ENCODE results near the gene TENT4A. TPM values are rescaled to one million over a fixed set of nuclear protein-coding genes. Genes with fewer than 3 reads are reported as not detected.
A peak's percentile ranks its signal among the peaks of the same experiment; 100 is the strongest.

The TENT4A gene
- total RNA-seq, 8 experiments from 2014 or later: 10.5 to 29.2 (median 21.0) TPM

DNA sequence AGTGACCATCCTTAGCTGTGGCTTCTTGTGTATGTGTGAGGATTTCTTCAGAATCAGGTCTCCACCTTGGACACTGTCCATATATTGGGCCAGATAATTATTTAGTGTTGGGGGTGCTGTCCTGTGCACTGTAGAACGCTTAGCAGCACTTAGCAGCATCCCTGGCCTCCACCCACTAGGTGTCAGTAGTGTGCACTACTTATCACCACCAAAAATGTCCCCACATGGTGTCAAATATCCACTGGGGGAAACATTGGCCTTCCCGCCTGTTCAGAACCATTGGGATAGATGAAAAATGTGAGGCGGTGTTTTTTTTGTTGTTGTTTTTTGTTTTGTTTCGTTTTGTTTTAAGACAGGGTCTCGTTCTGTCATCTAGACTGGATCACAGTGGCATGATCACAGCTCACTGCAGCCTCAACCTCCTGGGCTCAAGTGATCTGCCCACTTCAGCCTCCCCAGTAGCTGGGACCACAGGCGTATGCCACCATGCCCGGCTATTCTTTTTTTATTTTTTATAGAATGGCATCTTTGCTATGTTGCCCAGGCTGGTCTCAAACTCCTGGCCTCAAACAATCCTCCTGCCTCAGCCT lies 67.7 kb downstream of the TENT4A start:
- Histone ChIP-seq H3K4me3 (no peak overlapping the region), H3K4me1 (replicated peaks in 1 of 2) (no peaks in the 10 kb centered on the region), H3K27ac (no peak overlapping the region)
- ATAC-seq (replicated peaks in 6 of 8): peak in 1 of 8 experiments; percentile 20
- 40 to 100% (median 87%) methylated on average over 1 to 6 of the region's 7 CpGs; no CpG with 5 or more reads in 2 of the 10 experiments for WGBS, 10 experiments
- in situ Hi-C loops (cut with MboI; ENCODE audit: low pct_unique_long_range_greater_than_20kb in 2 of 9, low sequenced_read_pairs in 9 of 9, unreplicated experiment in 9 of 9): loop anchor here in 1 of 9 experiments (25.0 kb wide), 1 partner anchor 1081 kb away; the partner anchor contains the start of genes CFAP90, FASTKD3 and MTRR

DNA sequence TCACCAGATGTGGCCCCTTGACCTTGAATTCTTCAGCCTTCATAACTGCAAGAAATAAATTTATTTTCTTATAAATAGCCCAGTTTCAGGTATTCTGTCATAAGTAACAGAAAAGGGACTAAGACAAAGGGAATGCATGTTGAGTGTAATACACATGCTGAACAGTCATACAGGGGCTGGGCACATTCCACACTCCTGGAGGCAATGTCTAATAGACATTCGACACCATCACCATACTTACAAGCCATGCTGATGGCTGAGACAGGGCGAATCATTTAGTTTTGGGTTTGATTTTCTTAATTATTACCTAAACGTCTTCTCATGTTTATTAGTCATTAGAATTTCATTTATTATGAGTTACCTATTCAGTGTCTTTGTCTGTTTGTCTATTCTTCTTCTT lies 68.5 kb downstream of the TENT4A start:
- no peak overlapping the region for H3K27ac ChIP-seq
- in situ Hi-C loops (cut with MboI; ENCODE audit: low pct_unique_long_range_greater_than_20kb in 2 of 9, low sequenced_read_pairs in 9 of 9, unreplicated experiment in 9 of 9): loop anchor here in 1 of 9 experiments (25.0 kb wide), 1 partner anchor 1081 kb away; the partner anchor contains the start of genes CFAP90, FASTKD3 and MTRR
- no peak overlapping the region for H3K4me3 ChIP-seq
- peak in 2 of 8 experiments; percentile 89 to 91 for ATAC-seq (replicated peaks in 6 of 8)
- WGBS, 10 experiments: 27 to 100% (median 79%) methylated on average over 1 to 3 of the region's 3 CpGs; no CpG with 5 or more reads in 2 of the 10 experiments
- no peaks in the 10 kb centered on the region for H3K4me1 ChIP-seq (replicated peaks in 1 of 2)

- 71 to 100% (median 87%) methylated on average over 1 to 2 of the region's 2 CpGs; no CpG with 5 or more reads in 4 of the 10 experiments for WGBS, 10 experiments
- Histone ChIP-seq H3K4me3 (no peak overlapping the region), H3K4me1 (replicated peaks in 1 of 2) (no peaks in the 10 kb centered on the region), H3K27ac (no peak overlapping the region)
- in situ Hi-C loops (cut with MboI; ENCODE audit: low pct_unique_long_range_greater_than_20kb in 2 of 9, low sequenced_read_pairs in 9 of 9, unreplicated experiment in 9 of 9): loop anchor here in 1 of 9 experiments (25.0 kb wide), 1 partner anchor 1079 kb away; the partner anchor contains the start of genes CFAP90, FASTKD3 and MTRR
- no peak for ATAC-seq (replicated peaks in 6 of 8)
Observed at GRCh38 chr5:6783787-6784186, 70.6 kb downstream of the TENT4A start.

GRCh38 chr5:6784481-6784880 lies 71.2 kb downstream of the TENT4A start:
- in situ Hi-C loops (cut with MboI; ENCODE audit: low pct_unique_long_range_greater_than_20kb in 2 of 9, low sequenced_read_pairs in 9 of 9, unreplicated experiment in 9 of 9): loop anchor here in 1 of 9 experiments (25.0 kb wide), 1 partner anchor 1078 kb away; the partner anchor contains the start of genes CFAP90, FASTKD3 and MTRR

DNA sequence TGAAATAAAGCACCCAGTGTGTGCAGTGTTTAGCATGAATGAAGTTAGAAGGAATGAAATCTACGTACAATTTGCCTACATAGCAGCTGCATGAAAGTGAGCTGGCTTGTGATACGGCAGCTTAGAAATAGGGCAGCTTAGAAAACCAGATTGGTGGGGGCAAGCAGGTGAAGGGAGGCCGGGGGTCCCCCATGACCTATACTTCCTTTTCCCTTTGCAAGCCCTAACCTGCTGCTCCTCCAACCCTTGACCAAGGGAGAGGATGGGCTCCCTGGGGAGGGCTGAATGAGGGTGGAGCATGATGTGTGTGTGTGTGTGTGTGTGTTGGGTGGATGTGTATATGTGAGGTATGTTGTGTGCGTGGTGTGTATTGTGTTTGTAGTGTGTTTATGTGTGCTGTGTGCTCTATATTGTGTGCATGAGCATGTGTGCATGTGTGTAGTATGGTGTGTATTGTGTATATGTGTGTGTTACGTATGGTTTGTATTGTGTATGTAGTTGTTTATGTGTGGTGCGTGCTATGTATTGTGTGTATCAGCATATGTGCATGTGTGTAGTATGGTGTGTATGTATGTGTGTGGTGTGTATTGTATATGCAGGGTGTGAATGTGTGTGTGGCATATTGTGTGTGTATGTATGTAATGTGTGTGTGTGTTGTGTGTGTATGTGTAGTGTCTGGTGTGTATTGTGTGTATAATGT lies 72.1 kb downstream of the TENT4A start:
- in situ Hi-C loops (cut with MboI; ENCODE audit: low pct_unique_long_range_greater_than_20kb in 2 of 9, low sequenced_read_pairs in 9 of 9, unreplicated experiment in 9 of 9): loop anchor here in 1 of 9 experiments (25.0 kb wide), 1 partner anchor 1077 kb away; the partner anchor contains the start of genes CFAP90, FASTKD3 and MTRR
- Histone ChIP-seq H3K4me3 (no peak overlapping the region), H3K27ac (no peak overlapping the region), H3K4me1 (replicated peaks in 1 of 2) (no peaks in the 10 kb centered on the region)
- no peak for ATAC-seq (replicated peaks in 6 of 8)
- WGBS, 10 experiments: 54 to 100% (median 90%) methylated on average over 1 to 6 of the region's 6 CpGs; no CpG with 5 or more reads in 1 of the 10 experiments

More at GRCh38 chr5:6784481-6784880, 71.2 kb downstream of the TENT4A start:
- Histone ChIP-seq H3K27ac (no peak overlapping the region), H3K4me1 (replicated peaks in 1 of 2) (no peaks in the 10 kb centered on the region), H3K4me3 (no peak overlapping the region)
- ATAC-seq (replicated peaks in 6 of 8): no peak
- WGBS, 10 experiments: 19 to 100% (median 86%) methylated on average over 1 to 7 of the region's 7 CpGs; no CpG with 5 or more reads in 6 of the 10 experiments

- 0 to 100% (median 72%) methylated on average over 1 of the region's 2 CpGs; no CpG with 5 or more reads in 4 of the 10 experiments for WGBS, 10 experiments
- no peaks in the 10 kb centered on the region for H3K4me1 ChIP-seq (replicated peaks in 1 of 2)
- in situ Hi-C loops (cut with MboI; ENCODE audit: low pct_unique_long_range_greater_than_20kb in 2 of 9, low sequenced_read_pairs in 9 of 9, unreplicated experiment in 9 of 9): loop anchor here in 1 of 9 experiments (25.0 kb wide), 1 partner anchor 1076 kb away; the partner anchor contains the start of genes CFAP90, FASTKD3 and MTRR
Observed at GRCh38 chr5:6785861-6786180, 72.6 kb downstream of the TENT4A start.

DNA sequence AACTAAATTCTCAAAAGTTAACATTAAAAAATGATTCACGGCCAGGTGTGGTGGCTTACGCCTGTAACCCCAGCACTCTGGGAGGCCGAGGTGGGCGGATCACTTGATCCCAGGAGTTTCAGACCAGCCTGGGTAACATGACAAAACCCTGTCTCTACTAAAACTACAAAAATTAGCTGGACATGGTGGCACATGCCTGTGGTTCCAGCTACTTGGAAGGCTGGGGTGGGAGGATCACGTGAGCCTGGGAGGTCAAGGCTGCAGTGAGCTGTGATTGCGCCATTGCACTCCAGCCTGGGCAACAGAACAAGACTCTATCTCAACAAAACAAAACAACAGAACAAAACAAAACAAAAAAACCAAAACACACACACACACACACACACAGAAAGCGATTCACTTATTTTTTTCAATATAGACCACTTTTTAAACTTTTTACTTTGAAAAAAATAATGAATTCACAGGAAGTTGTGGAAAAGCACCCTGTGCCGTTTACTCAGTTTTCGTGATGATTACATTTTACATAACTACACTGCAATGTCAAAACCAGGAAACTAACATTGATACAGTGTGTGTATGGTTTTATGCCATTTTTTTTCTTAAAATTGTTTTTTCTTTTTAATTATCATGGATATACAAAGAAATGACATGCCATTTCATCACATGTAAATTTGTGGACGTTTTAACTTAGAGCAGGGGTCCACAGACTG lies 73.7 kb downstream of the TENT4A start:
- Histone ChIP-seq H3K4me1 (replicated peaks in 1 of 2) (no peaks in the 10 kb centered on the region), H3K27ac (no peak overlapping the region), H3K4me3 (no peak overlapping the region)
- in situ Hi-C loops (cut with MboI; ENCODE audit: low pct_unique_long_range_greater_than_20kb in 2 of 9, low sequenced_read_pairs in 9 of 9, unreplicated experiment in 9 of 9): loop anchor here in 1 of 9 experiments (25.0 kb wide), 1 partner anchor 1075 kb away; the partner anchor contains the start of genes CFAP90, FASTKD3 and MTRR
- 9 to 93% (median 86%) methylated on average over 2 to 8 of the region's 10 CpGs for WGBS, 10 experiments
- ATAC-seq (replicated peaks in 6 of 8): no peak

More at GRCh38 chr5:6785861-6786180, 72.6 kb downstream of the TENT4A start:
- Histone ChIP-seq H3K4me3 (no peak overlapping the region), H3K27ac (no peak overlapping the region)
- no peak for ATAC-seq (replicated peaks in 6 of 8)

DNA sequence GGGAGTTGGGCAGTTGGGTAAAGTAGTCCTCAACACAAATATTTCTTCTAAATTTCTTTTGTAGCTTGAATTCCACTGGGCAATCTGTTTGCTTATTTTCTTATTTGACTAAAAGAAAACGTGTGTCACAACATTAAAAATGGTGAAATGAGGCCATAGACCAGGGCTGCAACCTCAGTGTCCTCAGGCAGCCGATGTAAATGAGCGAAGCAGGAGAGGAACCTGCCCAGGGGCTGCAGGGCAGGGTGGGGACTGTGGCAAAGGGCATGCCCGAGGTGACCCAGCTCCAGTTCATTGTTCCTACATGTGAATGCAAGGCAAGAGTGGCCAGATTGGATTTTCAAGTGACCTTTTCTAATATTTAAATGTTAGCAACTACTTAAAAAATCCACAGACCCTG lies 74.7 kb downstream of the TENT4A start:
- Histone ChIP-seq H3K27ac (no peak overlapping the region), H3K4me3 (no peak overlapping the region), H3K4me1 (replicated peaks in 1 of 2) (no peaks in the 10 kb centered on the region)
- in situ Hi-C loops (cut with MboI; ENCODE audit: low pct_unique_long_range_greater_than_20kb in 2 of 9, low sequenced_read_pairs in 9 of 9, unreplicated experiment in 9 of 9): loop anchor here in 1 of 9 experiments (25.0 kb wide), 1 partner anchor 1074 kb away; the partner anchor contains the start of genes CFAP90, FASTKD3 and MTRR
- WGBS, 10 experiments: 60 to 94% (median 80%) methylated on average over 1 to 3 of the region's 4 CpGs; no CpG with 5 or more reads in 3 of the 10 experiments
- ATAC-seq (replicated peaks in 6 of 8): no peak

DNA sequence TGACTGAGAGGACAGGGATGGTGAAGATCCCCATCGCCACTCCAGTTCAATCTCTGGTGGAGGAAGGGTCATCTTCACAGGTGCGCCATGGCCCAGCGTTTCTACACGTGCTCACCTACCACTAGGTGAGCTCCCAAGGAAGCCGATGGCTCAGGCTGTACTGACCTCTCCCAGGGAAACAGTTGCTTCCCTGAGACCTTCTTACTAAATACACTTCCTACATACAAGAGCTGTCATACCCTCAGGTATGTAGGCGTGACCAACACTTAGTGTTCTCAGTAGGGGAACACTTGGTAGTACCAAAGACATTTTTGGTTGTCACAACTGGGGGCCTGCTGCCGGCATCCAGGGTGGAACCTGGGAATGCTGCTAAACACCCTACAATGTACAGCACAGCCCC lies 75.2 kb downstream of the TENT4A start:
- in situ Hi-C loops (cut with MboI; ENCODE audit: low pct_unique_long_range_greater_than_20kb in 2 of 9, low sequenced_read_pairs in 9 of 9, unreplicated experiment in 9 of 9): loop anchor here in 1 of 9 experiments (25.0 kb wide), 1 partner anchor 1074 kb away; the partner anchor contains the start of genes CFAP90, FASTKD3 and MTRR
- Histone ChIP-seq H3K4me3 (no peak overlapping the region), H3K27ac (no peak overlapping the region), H3K4me1 (replicated peaks in 1 of 2) (no peaks in the 10 kb centered on the region)
- ATAC-seq (replicated peaks in 6 of 8): no peak
- WGBS, 10 experiments: 60 to 100% (median 88%) methylated on average over 1 to 6 of the region's 7 CpGs; no CpG with 5 or more reads in 4 of the 10 experiments

- Histone ChIP-seq H3K4me1 (replicated peaks in 1 of 2) (no peaks in the 10 kb centered on the region), H3K4me3 (no peak overlapping the region), H3K27ac (no peak overlapping the region)
- ATAC-seq (replicated peaks in 6 of 8): peak in 1 of 8 experiments; percentile 38
- in situ Hi-C loops (cut with MboI; ENCODE audit: low pct_unique_long_range_greater_than_20kb in 2 of 9, low sequenced_read_pairs in 9 of 9, unreplicated experiment in 9 of 9): loop anchor here in 1 of 9 experiments (25.0 kb wide), 1 partner anchor 1073 kb away; the partner anchor contains the start of genes CFAP90, FASTKD3 and MTRR
- 20 to 96% (median 79%) methylated on average over 1 to 9 of the region's 15 CpGs; no CpG with 5 or more reads in 1 of the 10 experiments for WGBS, 10 experiments
Observed at GRCh38 chr5:6788956-6789649, 75.9 kb downstream of the TENT4A start.

GRCh38 chr5:6790346-6790865 lies 77.2 kb downstream of the TENT4A start:
- no peak overlapping the region for H3K4me3 ChIP-seq
- no peak overlapping the region for H3K27ac ChIP-seq
- no peaks in the 10 kb centered on the region for H3K4me1 ChIP-seq (replicated peaks in 1 of 2)
- in situ Hi-C loops (cut with MboI; ENCODE audit: low pct_unique_long_range_greater_than_20kb in 2 of 9, low sequenced_read_pairs in 9 of 9, unreplicated experiment in 9 of 9): loop anchor here in 1 of 9 experiments (25.0 kb wide), 1 partner anchor 1072 kb away; the partner anchor contains the start of genes CFAP90, FASTKD3 and MTRR
- WGBS, 10 experiments: 43 to 100% (median 60%) methylated on average over 1 to 8 of the region's 8 CpGs; no CpG with 5 or more reads in 3 of the 10 experiments
- ATAC-seq (replicated peaks in 6 of 8): no peak

Measured in motor neuron (in vitro differentiated cells).